MM.1S (cell line): Measurements from ENCODE around the gene TCEAL9.

Experiments used
- DNase-seq: peaks from one replicate; pipeline ENCODE4 v3.0.0-alpha.2; 2015
- H2AFZ ChIP-seq: fragments of 300-600 bp; sonication (generic); 2 replicates; pipeline ENCODE4 v1.6.0; 2016; ENCODE audit warnings: antibody characterized with exemption, low read length
- H3F3A ChIP-seq: fragments of 300-600 bp; sonication (generic); 2 replicates; pipeline ENCODE4 v1.6.1; 2016; ENCODE audit warnings: mild to moderate bottlenecking, antibody characterized with exemption, low read length, moderate library complexity, mixed read lengths; ENCODE audit not compliant: insufficient read depth
- H3K27ac ChIP-seq: fragments of 300-600 bp; sonication (generic); 2 replicates; pipeline ENCODE4 v1.5.1; 2016; ENCODE audit warnings: mild to moderate bottlenecking, low read length
- H3K27me3 ChIP-seq: fragments of 300-600 bp; sonication (generic); replicated peaks from 2 replicates; pipeline ENCODE4 v1.6.0; 2016; ENCODE audit warnings: low read length; ENCODE audit not compliant: insufficient read depth
- H3K36me3 ChIP-seq: fragments of 300-600 bp; sonication (generic); replicated peaks from 2 replicates; pipeline ENCODE4 v1.6.1; 2016; ENCODE audit warnings: mild to moderate bottlenecking, low read length, mixed read lengths; ENCODE audit not compliant: insufficient read depth
- H3K4me1 ChIP-seq: fragments of 300-600 bp; sonication (generic); 2 replicates; pipeline ENCODE4 v1.6.1; 2016; ENCODE audit warnings: low read length, mixed read lengths
- H3K4me2 ChIP-seq: fragments of 300-600 bp; sonication (generic); 2 replicates; pipeline ENCODE4 v1.6.0; 2016; ENCODE audit warnings: low read depth, low read length
- H3K4me3 ChIP-seq: fragments of 300-600 bp; sonication (generic); 2 replicates; pipeline ENCODE4 v1.5.1; 2016; ENCODE audit warnings: low read length, mixed read lengths
- H3K79me2 ChIP-seq: fragments of 300-600 bp; sonication (generic); 2 replicates; pipeline ENCODE4 v1.6.1; 2016; ENCODE audit warnings: mixed run types, low read length, mixed read lengths
- H3K9ac ChIP-seq: fragments of 300-600 bp; sonication (generic); 2 replicates; pipeline ENCODE4 v1.6.1; 2016; ENCODE audit warnings: low read length, mixed read lengths
- H3K9me2 ChIP-seq: fragments of 300-600 bp; sonication (generic); replicated peaks from 2 replicates; pipeline ENCODE4 v1.6.1; 2016; ENCODE audit warnings: mild to moderate bottlenecking, low read length, mixed read lengths; ENCODE audit not compliant: insufficient read depth
- H3K9me3 ChIP-seq: fragments of 300-600 bp; sonication (generic); replicated peaks from 2 replicates; pipeline ENCODE4 v1.6.1; 2016; ENCODE audit warnings: mild to moderate bottlenecking, low read length, mixed read lengths; ENCODE audit not compliant: insufficient read depth
- H4K20me1 ChIP-seq: fragments of 300-600 bp; sonication (generic); 2 replicates; pipeline ENCODE4 v1.6.1; 2016; ENCODE audit warnings: mild to moderate bottlenecking, low read length, moderate library complexity, mixed read lengths; ENCODE audit not compliant: insufficient read depth
- EZH2 ChIP-seq: fragments of 300-600 bp; sonication (generic); optimal IDR thresholded peaks from 2 replicates; pipeline ENCODE3; 2017; ENCODE audit warnings: low read depth, mild to moderate bottlenecking, antibody characterized with exemption, low read length, mixed read lengths
- EZH2phosphoT487 ChIP-seq: fragments of 300-600 bp; sonication (generic); IDR thresholded peaks from 2 replicates; pipeline ENCODE4 v1.6.1; 2018; ENCODE audit warnings: antibody characterized with exemption, low read length
- TF ChIP-seq, protein P1 (sequence below): fragments of 300-600 bp; sonication (generic); IDR thresholded peaks from 2 replicates; pipeline ENCODE4 v1.5.1; 2016; ENCODE audit warnings: antibody characterized with exemption, low read length, mixed read lengths

TCEAL9 gene

DNA sequence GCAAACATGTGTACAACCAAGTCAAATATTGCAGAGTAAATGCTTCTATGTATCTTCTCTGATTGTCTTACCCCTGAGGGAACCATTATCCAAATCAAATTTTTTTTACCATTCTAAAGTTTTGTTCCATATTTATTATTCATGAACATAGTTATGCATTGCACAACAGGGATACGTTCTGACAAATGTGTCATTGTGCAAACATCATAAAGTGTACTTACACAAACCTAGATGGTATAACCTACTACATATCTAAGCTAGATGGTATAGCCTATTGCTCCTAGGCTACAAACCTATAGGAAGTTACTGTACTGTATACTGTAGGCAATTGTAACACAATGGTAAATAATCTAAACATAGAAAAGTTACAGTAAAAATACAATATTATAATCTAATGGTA is 43.4 kb downstream of the TCEAL9 start:
- no peaks in the 10 kb centered on the region for H3F3A ChIP-seq
- no peaks in the 10 kb centered on the region for H3K79me2 ChIP-seq
- DNase-seq = no peak
- 0 out of 2 replicates have a peak, but pooled peaks cover 4% of the 10 kb centered on the region for H3K4me1 ChIP-seq
- TF ChIP-seq, protein P1, sequence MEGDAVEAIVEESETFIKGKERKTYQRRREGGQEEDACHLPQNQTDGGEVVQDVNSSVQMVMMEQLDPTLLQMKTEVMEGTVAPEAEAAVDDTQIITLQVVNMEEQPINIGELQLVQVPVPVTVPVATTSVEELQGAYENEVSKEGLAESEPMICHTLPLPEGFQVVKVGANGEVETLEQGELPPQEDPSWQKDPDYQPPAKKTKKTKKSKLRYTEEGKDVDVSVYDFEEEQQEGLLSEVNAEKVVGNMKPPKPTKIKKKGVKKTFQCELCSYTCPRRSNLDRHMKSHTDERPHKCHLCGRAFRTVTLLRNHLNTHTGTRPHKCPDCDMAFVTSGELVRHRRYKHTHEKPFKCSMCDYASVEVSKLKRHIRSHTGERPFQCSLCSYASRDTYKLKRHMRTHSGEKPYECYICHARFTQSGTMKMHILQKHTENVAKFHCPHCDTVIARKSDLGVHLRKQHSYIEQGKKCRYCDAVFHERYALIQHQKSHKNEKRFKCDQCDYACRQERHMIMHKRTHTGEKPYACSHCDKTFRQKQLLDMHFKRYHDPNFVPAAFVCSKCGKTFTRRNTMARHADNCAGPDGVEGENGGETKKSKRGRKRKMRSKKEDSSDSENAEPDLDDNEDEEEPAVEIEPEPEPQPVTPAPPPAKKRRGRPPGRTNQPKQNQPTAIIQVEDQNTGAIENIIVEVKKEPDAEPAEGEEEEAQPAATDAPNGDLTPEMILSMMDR = no peak
- TF ChIP-seq EZH2phosphoT487 (no peak), EZH2 (no peak)
- H3K9me2 ChIP-seq = no peaks in the 10 kb centered on the region
- no peak overlapping the region for H3K9ac ChIP-seq
- no peaks in the 10 kb centered on the region for H4K20me1 ChIP-seq
- H3K4me3 ChIP-seq = no peak overlapping the region
- no peaks in the 10 kb centered on the region for H3K36me3 ChIP-seq
- no peaks in the 10 kb centered on the region for H3K27me3 ChIP-seq
- no peak overlapping the region for H2AFZ ChIP-seq
- no peak overlapping the region for H3K27ac ChIP-seq
- no peak overlapping the region for H3K4me2 ChIP-seq
- H3K9me3 ChIP-seq = no peaks in the 10 kb centered on the region

DNA sequence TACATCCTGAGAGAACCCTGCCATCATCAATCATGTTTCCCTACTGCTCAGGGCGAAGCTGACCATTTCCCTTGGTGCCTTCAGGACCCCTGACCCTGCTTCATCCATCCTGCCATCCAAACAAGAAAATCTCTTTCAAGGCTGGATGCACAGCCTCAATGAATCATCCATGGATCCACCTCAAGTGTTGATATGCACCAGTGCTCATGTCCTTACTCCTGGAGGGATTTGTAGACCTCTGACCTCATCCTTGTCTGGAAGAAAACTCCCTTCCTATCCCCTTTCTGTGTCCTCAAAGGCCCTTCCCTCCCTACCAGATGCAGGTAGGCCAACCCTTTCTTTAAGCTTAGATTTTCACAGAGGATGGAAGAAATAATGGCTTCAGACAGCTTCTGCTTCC is 44.6 kb downstream of the TCEAL9 start:
- H3K9me2 ChIP-seq = no peaks in the 10 kb centered on the region
- no peaks in the 10 kb centered on the region for H3F3A ChIP-seq
- no peak for DNase-seq
- H3K4me3 ChIP-seq = no peak overlapping the region
- no peaks in the 10 kb centered on the region for H3K79me2 ChIP-seq
- no peaks in the 10 kb centered on the region for H3K9me3 ChIP-seq
- no peaks in the 10 kb centered on the region for H3K27me3 ChIP-seq
- H4K20me1 ChIP-seq = no peaks in the 10 kb centered on the region
- 0 out of 2 replicates have a peak, but pooled peaks cover 4% of the 10 kb centered on the region for H3K4me1 ChIP-seq
- H2AFZ ChIP-seq = no peak overlapping the region
- no peak overlapping the region for H3K27ac ChIP-seq
- H3K4me2 ChIP-seq = no peak overlapping the region
- TF ChIP-seq, protein P1 = no peak
- TF ChIP-seq EZH2phosphoT487 (no peak), EZH2 (no peak)
- no peak overlapping the region for H3K9ac ChIP-seq
- no peaks in the 10 kb centered on the region for H3K36me3 ChIP-seq

DNA sequence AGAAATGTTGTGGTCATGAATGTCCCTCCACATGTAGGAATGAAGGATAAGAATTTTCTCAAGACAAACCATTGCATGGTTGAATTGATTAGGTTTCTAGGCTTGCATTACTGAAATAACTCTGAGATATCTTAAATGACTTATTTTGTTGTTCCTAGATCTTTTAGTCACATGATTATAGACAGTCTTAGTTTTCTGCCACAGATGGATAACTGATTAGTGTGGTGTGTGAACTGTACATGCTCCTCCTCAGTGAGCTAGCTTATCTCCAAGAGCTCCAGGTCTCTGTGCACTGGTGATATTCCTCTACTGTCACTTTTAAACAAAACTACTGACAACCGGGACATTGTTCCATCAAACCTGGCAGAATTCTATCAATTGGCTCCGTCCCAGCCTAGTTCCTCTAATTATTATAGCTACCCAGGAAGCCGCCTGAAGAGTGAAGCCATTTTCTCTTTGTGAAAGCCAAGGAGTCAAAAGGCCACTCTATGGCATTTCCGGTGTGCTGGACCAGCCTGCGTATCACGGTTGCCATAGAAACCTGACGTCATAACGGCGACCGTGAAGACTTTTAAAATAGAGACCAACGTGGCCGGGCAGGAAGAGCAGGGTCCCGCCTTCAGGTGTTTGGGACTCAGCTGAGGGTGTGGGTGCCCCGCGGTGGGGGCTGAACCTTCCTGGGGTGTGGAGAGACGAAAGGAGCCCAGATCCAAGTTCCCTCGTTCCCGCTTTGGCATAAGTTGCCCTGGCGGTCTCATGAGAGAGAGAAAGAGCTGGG is 48.1 kb downstream of the TCEAL9 start:
- peak; percentile 78 for DNase-seq
- peak overlapping the region; percentile 67 for H3K4me2 ChIP-seq
- no peak overlapping the region; the same call in 1 of the 2 replicates for H3K27ac ChIP-seq

More for the DNA sequence above, 48.1 kb downstream of the TCEAL9 start:
- TF ChIP-seq, protein P1 = no peak
- TF ChIP-seq EZH2phosphoT487 (no peak), EZH2 (no peak)
- Histone ChIP-seq H3K27me3 (no peaks in the 10 kb centered on the region), H3K9ac (peak overlapping the region; percentile 56), H3K4me1 (0 out of 2 replicates have a peak, but pooled peaks cover 4% of the 10 kb centered on the region), H3K9me3 (no peaks in the 10 kb centered on the region), H3K4me3 (peak overlapping the region; percentile 64), H3K79me2 (no peaks in the 10 kb centered on the region), H3K9me2 (no peaks in the 10 kb centered on the region), H2AFZ (peak overlapping the region; percentile 76), H3K36me3 (no peaks in the 10 kb centered on the region), H4K20me1 (no peaks in the 10 kb centered on the region), H3F3A (no peaks in the 10 kb centered on the region)
